HG03066 (cell line): ENCODE results near the gene DUSP9.
"Not testable (repeated sequence)": the region's sequence is repeated elsewhere in the genome, so short reads cannot be mapped to it uniquely, and the experiment has no call there.

Experiments
- ATAC-seq: cut with Tn5 transposase; IDR thresholded peaks from one replicate; pipeline ENCODE4 v1.9.1; 2021; ENCODE audit warnings: low read depth; ENCODE audit not compliant: unreplicated experiment

Gene DUSP9, protein sequence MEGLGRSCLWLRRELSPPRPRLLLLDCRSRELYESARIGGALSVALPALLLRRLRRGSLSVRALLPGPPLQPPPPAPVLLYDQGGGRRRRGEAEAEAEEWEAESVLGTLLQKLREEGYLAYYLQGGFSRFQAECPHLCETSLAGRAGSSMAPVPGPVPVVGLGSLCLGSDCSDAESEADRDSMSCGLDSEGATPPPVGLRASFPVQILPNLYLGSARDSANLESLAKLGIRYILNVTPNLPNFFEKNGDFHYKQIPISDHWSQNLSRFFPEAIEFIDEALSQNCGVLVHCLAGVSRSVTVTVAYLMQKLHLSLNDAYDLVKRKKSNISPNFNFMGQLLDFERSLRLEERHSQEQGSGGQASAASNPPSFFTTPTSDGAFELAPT

GRCh38 chrX:153646620-153647373 is at the start of gene DUSP9:
Gene DUSP9 (plus strand): TSS chrX:153647203. CDS start chrX:153647954, 751 bp downstream.
- no peak for ATAC-seq

- ATAC-seq, result peak; percentile 43
Measured at GRCh38 chrX:153598541-153599191, 48.3 kb upstream of the DUSP9 start, which contains the start of gene CCNQ. Gene CCNQ (minus strand): TSS chrX:153599139. CDS start chrX:153599073, 66 bp downstream.

- ATAC-seq, result peak; percentile 70
Measured at GRCh38 chrX:153599192-153600031, 47.6 kb upstream of the DUSP9 start.

DNA sequence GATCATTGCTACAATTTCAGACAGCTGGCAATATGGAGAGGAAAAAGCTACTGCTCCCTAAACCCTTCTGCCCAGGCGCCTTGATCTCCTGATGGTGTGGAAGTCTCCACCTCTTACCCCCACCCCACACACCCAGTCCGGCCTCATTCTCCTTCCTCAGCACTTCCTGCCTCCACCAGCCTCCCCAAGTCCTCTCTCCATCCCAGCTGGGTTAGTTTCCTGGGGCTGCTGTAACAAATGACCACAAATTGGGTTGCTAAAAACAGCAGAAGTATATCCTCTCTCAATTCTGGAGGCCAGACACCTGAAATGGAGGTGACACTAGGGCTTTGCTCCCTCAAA is 47.0 kb upstream of the DUSP9 start:
- ATAC-seq, result no peak

DNA sequence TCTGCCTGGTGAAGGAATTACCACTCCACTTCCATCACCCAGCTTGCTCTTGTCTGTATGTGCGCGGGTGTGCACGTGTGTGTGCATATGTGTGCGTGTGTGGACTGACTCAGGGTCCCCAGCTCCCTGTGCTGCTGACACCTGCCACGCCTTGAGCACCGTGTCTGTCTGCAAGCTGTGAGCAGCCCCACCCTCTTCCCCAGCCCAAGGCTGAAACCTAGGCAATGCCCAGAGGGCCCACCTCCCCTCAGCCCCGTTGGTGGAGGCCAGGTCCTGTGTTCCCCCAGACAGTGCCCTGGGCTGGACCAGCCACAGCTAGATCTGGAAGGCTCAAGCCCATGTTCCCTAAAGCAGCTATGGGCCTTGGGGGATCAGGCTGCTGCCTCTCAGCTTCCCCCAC is 46.1 kb upstream of the DUSP9 start:
- ATAC-seq, result no peak

- no peak for ATAC-seq
Measured at GRCh38 chrX:153601511-153602110, 45.4 kb upstream of the DUSP9 start.

GRCh38 chrX:153602601-153603000 is 44.4 kb upstream of the DUSP9 start:
- no peak for ATAC-seq

- no peak for ATAC-seq
Measured at GRCh38 chrX:153603131-153603656, 43.8 kb upstream of the DUSP9 start.

- ATAC-seq, result not testable (repeated sequence)
Measured at GRCh38 chrX:153604666-153605380, 42.2 kb upstream of the DUSP9 start.

- ATAC-seq, result no peak
Measured at GRCh38 chrX:153606503-153606902, 40.5 kb upstream of the DUSP9 start.

GRCh38 chrX:153608376-153608775 is 38.6 kb upstream of the DUSP9 start:
- no peak for ATAC-seq

DNA sequence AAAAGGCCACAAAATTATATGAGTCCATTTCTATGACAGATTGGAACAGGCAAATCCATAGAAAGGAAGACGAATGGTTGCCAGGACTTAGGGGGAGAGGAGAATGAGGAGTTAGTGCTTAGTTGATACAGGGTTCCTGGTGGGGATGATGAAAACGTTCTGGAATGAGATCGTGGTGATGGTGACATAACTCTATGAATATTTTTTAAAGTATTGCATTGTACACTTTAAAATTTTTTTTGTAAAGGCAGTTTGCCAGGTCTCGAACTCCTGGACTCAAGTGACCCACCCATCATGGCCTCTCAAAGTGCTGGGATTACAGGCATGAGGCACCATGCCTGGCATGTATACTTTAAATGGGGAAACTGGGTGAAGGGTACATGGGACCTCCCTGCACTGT is 38.2 kb upstream of the DUSP9 start:
- ATAC-seq, result no peak

- ATAC-seq, result no peak
Measured at GRCh38 chrX:153609917-153610835, 36.8 kb upstream of the DUSP9 start.

- no peak for ATAC-seq
Measured at GRCh38 chrX:153610836-153611213, 36.2 kb upstream of the DUSP9 start.

DNA sequence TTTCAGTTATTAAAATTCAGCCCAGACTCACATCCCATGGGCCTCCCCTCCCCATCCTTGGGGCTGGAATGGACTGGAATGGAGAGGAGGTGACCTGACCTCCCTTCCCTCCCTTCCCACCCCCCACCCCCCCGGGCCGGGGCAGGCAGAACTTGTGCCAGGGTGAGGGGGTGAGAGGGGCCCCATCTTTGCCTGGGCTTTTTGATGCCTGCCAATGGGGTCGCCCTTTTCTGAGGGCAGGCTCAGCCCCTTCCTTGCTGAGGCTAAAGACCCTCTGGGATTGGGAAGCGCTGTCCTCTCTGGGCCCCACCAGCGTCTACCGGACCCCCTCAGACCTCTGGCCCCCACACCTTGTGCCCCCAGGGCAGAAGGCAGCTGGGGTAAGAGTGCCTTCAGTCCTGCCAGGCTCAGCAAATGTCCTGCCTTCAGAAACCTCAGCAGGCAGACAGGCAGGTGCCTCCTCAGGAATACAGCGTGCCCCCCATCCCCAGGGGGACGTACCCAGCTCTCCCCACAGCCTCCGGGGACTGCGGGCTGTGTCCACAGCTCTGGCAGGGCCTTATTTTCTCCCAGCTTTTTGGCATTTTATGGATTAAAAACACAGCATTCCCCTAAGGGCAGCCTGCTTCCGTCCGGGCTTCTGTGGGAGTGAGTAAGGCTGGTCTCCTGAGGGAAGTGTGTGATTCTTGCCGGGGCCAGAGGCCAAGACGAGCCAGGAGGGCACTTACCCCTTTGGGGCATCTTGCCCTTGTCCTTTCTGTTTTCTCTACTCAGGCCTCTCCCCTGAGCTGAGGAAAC is 35.5 kb upstream of the DUSP9 start:
- ATAC-seq, result no peak

- no peak for ATAC-seq
Measured at GRCh38 chrX:153612413-153612812, 34.6 kb upstream of the DUSP9 start.

GRCh38 chrX:153614818-153615217 is 32.2 kb upstream of the DUSP9 start:
- ATAC-seq, result no peak
